Anterior cingulate cortex (tissue), 58 donors: ENCODE results near the gene VEGFC.

Experiments
- DNase-seq, 58 donors: peaks; one replicate each; lab custom pipeline; 2025; lab: John Stamatoyannopoulos, UW

Gene VEGFC

DNA sequence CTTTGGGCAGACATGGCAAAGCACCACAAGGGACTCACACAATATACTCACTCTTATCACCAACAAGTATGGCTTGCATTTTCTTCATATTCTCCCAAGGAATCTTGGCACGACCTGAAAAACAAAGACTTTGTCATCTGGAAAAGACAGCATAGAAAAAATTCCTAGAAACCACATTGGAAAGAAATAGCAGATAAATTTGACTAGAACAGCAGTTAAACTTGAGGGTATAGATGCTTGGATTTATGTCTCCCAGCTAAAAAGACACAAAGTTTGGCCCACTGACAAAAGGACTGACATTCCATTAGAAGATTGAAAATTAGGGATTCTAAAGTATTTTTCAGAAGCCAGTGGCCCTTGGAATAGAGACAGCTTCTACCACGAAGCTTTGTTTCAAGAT, 6.9 kb upstream of the VEGFC start:
- DNase-seq, result no peak

DNA sequence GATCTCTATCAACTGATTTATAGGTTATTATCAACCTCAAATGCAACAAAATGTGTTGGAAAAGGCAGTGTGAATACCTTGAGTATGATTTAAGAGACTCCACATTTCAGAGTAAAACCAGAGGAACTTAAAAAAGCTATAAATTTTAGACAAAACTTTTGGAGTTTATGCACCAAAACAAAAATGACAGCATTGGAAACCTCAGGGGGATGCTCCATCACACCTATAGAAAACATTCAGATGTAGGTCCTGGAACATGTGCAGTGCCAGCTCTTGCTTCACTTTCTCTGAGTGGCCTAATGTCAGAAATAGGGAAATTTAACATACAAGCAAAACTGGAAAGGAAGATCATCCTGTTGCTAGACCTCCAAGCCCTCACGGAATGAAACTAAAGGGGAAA, 5.8 kb upstream of the VEGFC start:
- no peak for DNase-seq

DNA sequence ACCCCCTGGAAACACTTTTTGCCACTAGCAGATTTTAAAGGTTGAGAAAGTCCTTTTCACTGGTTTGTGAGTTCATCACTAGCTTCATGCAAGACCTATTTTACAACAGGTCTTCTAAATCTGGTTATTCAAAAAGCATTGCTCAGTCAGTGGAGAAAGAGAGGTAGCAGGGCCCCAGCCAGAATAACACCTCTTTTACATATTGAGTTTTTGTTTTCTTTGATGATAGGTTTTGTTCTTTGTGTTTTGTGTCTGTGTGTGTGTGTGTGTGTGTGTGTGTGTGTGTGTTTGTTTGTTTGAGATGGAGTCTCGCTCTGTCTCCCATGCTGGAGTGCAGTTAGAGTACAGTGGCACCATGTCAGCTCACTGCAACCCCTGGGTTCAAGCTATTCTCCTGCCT, 2.7 kb upstream of the VEGFC start:
- no peak for DNase-seq

DNA sequence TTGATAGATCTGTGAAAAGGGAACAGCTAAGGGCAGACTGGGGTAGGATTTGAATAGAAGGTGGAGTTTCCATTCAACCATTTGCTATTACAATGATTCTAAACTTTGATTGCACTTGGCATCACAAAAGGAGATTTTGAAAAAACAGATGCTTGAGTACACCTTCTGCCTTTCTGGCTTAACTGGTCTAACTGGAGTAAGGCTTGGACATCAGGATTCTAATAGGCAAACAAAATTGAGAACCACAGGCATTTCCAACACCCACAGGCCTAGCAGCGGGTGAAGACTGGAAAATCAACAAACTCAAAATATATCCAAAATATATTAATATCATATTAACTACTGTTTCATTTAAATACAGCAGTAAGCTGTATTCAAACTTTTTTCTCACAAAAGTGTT, 1.9 kb upstream of the VEGFC start:
- no peak for DNase-seq

DNA sequence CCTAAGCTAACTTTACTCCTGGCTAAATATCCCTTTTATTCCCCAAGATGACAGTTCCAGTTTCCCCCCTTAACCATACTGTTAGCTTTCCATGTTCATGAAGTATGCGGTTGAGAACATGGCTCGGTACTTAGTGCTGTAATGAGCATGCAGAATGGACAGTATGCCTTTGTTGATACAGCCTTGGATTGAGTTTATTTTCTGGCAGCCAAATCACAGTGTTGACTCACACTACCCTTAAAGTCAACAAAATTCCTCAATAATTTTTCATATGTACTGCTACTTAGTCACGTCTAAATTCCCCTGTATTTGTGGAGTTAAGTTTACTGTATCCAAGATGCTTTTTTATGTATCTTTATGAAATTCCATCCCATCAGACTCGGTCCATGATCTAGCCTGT, 1.4 kb upstream of the VEGFC start:
- DNase-seq, result no peak

DNA sequence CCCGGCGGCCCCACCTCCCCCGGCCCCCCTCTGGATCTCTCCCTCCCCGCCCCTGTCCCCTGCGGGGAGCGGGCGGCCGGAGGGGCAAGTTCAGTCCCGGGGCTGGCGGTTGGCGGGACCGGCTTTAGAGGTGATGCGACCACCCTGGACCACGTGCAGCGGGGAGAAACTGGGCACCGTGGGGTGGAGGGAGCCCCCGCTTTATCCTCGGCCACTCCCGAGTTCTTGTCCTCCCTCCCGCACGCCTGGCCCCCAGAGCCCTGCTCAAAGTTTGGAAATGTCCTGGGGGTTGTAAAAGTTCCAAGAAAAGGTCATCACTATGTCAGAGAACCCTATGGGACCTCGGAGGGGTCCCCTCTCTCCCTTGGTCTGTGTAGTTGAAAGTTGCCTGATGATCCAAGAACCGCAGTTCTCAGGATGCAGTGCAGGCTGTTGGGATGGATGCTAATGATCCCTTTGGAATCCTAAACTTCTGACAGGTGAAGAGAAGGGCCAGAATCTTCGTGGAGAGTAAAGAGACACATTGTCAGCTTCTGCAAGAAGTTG, 411 bp upstream of the VEGFC start:
- DNase-seq, result no peak

DNA sequence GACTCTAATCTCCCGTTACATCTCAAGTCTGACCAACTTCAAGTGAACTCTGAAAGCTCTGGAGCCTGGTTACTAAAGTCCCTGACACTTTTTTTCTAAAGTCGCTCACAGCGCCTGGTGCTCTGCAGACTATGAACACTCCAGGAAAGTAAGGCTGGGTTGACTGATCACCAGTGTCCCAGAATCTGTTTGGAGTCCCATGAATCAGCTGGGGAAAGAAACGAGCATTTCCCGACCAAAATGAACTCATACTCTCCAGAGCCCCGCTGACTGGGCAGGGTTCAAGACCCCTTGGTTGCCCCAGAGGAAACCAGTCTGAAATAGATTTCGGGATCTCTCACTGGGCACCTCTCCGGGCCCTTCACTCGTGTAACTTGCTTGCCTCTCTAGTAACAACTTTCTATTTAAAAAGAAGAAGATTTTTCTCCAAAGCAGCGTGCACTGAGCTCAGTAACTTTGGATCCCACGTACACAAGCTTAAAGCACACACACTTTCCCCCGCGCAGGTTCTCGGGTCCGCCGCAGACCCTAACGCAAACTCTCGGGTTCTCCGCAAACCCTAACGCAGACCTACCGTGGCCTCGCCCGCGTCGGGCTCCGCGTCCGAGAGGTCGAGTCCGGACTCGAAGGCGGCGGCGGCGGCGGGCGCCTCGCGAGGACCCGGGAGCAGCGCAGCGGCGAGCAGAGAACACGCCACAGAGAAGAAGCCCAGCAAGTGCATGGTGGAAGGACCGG, 964 bp downstream of the VEGFC start:
- peak in 10 of 58 donors; percentile 0 to 34 (median 12) for DNase-seq

DNA sequence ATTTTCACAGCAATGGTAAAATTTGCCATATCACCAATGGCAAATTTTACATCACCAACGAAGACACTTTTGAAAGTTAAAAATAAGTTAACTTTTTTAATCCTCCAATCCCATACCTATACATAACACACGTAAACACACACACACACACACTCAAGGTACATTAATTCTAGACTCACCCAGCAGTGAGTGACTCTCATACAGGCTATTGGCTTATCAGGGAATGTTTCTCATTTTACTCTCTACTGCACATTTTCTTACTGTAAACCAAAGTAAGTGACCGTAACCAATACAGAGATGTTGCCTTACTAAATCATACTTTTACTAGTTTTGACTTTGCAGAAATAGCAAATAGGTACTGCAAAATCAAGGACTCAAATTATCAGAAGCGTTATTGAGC, 2.3 kb downstream of the VEGFC start:
- no peak for DNase-seq

DNA sequence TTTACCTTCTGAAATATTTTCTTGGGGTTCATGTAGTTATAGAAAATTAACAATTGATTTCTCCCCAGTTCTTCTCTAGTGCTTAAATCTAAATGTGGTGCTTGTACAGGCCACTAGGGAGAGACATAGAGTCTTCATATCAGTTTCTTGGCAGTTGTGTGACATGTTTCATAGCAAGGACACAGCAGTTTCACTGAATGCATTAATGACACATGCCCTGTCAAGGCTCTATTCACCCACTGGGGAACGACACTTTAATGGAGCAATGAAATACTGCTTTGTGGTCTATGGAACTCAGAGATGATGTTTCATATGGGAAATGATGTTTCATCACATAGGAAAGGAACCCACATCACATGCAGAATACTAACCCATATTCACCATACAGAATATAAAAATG, 2.8 kb downstream of the VEGFC start:
- DNase-seq, result peak in 1 of 58 donors; percentile 2

DNA sequence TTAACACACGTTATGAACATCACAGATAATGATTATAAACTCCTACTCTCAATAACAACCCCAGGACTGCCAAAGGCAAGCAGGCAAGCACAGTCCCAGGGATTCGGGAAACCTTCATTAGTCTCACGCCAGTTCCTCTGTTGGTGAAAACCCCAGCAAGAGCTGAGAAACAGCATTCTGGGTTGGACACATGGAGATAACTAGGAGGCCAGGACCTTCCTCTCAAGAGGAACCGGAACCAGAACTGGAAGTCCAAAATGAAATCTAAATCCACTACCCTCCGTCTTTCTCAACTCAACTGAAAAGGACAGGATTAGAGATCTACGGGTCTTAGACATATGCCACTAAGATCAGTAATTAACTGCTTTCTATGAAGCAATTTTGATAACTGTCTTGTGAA, 3.8 kb downstream of the VEGFC start:
- DNase-seq, result no peak

DNA sequence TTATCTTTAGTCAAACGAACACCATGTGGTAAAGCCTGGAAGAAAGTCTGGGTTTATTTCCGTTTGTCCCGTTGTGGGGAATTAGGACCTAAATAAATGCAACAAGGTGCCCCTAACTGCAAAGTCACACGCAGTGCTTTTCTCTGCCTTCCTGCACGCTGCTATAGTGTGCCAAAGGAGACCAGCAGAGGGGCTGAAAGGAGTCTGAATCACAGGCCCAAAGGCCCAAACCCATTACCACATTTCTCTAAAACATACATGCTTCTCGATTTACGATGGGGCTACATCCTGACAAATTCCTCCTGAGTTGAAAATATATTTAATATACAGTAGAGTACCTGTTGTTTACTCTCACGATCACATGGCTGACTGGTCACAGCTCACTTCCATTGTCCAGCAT, 4.5 kb downstream of the VEGFC start:
- DNase-seq, result no peak

DNA sequence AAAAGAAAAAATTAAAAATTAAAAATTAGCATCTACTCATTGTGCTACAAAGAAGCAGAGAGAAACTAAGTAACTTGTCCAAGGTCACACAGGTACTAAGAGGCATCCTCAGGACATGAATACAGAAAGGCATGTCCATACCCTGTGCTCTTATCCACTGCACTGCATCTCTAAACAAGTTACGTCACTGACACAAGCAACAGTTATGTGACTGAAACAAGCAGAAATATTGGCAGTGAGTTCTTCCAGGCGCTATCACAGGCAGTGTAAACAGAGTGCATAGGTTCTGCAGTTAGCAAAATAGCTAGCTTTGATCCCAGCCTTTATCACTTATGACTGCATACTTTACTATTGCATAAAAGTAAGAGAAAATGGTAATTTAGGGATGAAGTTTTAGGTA, 7.9 kb downstream of the VEGFC start:
- no peak for DNase-seq

DNA sequence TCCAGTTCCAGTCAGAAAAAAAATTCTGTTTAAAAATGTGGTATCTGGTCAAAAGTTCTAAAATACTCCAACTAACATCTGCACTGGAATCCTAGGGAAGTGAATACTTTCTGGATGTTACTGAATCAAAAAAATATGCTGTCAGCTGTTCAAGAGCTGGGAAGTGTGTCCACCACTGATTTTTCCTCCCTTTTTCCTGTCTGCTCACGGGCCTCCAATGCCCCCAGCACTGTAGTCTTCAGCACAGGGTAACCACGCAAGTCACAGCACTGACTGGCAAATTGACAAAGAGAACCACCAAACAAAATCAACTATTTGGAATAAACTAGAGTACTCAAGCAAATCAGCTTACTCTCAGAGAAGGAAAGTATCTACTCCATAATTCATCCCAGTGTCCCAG, 9.9 kb downstream of the VEGFC start:
- no peak for DNase-seq

DNA sequence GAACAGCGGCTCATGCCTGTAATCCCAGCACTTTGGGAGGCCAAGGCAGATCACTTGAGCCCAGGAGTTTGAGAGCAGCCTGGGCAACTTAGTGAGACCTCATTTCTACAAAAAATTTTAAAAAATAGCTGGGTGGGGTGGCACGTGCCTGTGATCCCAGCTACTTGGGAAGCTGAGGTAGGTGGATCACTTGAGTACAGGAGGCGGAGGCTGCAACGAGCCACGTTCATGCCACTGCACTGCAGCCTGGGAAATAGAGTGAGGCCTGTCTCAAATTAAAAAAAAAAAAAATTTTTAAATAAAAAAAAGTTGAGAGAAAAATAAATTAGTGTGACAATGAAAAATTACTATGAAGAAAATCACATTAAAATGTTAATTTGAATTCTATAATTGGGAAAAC, 10.5 kb downstream of the VEGFC start:
- DNase-seq, result no peak

DNA sequence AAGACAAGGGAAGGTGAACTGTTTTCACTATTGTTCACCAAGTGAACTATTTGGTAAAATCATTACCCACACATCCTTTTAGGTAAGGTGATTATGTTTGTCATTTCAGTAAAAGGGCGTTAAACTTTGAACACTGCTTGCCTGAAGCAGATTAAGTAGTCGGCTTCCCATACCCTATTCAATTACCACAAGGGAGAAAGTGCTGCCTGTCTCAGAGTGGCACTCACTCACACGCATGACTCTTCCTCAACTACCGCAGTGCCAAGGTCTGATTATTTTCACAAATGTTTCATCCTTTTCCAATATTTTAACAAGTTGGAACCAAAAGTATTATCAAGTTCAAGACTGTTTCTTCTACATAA, 11.0 kb downstream of the VEGFC start:
- DNase-seq, result no peak

DNA sequence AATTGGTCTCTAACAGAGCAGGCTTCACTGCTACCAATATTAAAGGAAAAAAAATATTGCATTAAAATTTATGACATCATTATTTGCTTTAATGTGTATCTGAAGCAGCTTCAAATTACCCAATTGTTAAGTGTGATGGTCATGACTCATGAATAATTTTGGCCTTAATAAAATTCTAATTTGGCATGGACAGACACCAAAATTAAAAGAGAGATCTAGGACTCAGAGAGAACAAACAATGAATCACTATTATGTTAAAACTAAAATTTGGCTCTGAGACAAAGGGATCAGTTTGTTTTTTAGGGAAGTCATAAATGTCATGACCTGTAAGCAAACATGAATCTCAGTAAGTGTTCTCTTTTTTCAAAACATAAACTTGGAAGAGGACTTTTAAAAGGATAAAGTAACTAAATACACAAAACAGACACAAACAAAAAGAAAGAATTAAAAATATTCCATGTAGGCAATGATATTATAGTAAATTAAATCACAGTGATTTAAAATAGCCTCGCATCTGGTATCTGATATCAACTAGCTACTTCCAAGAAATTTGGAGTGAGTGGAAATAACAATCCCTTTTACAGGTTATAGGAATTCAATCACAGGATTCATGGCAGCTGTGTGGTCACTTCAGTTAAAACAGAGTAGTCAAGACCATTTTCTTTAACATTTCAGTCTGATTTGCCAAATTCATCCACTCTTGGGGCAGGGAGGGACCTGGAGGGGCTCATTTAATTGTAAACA, 11.6 kb downstream of the VEGFC start:
- DNase-seq, result no peak

DNA sequence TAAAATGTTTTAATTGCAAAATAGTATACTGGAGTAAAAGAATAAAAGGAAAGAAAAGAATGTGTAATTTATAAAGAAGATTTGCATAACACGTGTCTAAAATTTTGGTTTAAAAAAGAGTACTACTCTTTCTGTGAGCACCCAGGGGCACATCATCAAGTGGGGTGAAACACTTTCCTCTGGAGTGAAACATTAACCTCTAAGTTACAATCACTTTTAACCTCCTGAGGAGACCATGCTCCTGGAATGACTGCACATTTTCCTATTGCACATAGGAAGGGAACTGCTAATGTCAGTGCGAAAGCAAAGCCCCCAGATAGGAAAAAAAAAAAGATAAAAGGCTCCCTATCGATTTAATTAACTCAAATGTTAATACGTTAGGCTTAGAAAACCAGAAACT, 13.3 kb downstream of the VEGFC start:
- DNase-seq, result no peak

DNA sequence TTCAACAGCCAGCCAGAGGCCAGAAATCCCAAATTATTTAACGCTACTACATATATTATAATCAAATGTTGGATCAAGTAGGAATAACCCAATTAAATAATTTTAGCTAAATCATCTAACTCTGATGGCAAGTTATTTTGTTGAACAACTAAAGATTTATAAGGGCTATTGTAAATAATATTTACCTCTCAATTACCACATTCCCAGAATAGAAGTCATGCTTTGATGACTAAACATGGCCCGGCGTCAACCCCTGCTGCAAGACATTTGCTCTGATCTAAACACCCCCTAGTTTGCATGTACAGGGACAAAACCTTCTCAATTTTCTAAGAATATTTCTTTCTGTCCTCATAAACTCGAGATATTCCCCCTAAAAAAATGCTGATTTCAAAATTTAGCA, 14.2 kb downstream of the VEGFC start:
- DNase-seq, result no peak

DNA sequence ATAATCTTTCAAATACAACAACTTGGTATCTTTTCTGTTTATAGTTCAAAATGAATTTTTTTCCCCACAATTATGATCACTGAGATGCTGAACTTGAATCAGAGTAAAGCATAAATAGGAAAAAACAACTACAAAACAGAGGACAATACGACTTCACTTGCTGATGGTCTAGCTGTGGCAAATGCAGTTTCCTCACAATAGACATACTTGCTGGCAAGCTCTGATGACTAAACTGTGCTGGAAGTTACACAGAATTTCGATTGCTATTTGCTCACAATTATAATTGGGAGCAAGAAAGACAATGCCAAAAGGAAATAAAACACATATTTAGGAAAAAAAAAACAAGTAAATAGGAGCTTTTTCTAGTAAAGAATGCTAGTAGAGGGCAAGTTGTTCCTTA, 14.7 kb downstream of the VEGFC start:
- no peak for DNase-seq

DNA sequence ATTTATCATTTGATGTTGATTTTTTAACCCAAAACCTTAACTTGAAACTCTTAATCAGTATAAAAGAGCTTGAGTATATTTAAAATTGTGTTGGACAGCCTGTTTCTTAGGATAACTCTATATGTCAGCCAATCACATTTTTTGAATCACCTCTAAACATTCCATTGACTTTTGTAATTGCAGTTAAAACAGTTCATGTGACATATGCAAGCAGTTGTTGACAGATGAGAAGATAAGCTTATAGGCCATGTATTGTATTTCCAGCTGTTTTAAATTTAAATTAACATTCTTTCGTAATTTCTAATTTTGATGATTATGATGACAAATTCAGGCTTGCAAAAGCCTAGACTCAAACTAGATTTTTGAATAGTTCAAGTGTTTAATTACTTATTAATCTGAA, 17.4 kb downstream of the VEGFC start:
- no peak for DNase-seq

DNA sequence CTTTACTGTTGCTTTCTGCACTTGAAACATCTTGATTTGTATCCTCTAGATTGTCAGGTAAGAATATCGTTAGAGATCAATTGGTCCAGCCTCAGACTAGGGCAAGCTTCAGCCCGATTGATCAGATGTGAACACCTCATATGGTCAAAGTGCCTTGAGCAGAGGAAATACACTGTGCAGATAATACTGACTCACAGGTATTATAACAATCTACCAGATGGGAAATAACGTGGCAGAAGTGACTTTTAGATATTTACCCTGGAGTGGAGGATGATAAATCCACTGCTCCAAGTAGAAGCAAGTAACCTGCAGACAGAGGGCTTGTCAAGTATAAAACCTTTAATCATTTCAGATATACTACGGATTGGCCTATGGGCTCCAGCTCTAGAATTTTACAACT, 17.9 kb downstream of the VEGFC start:
- DNase-seq, result no peak

DNA sequence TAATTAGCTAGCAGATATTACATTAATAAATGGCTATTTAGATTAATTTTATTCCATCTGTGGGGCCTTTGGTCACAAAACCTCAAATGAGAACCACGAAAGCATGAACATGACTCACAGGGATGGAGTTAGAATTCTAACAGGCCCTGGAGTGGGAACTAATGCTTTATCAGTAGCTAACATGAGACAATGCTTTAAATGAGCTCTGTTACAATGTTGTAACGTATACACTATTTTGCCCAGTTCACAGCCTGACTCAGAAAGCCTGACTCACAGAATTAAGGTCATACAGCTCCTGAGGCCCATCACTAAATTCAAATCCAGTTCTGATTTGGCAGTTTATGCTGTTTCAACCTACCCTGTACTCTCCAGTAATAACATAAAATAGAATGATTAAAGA, 23.2 kb downstream of the VEGFC start:
- no peak for DNase-seq
